Activated naive CD4-positive, alpha-beta T cell treated with anti-CD3 and anti-CD28 coated beads for 36 hours (primary cell): ENCODE data around the gene TBC1D22A. TPM values are rescaled to one million over a fixed set of nuclear protein-coding genes. Genes with fewer than 3 reads are reported as not detected.

Experiments used
- CTCF ChIA-PET: fragments of 350-600 bp; sonication (Branson Sonifier 250); formaldehyde crosslinking; loops from one replicate; lab custom pipeline; 2021; ENCODE audit warnings: antibody characterized with exemption; lab: Charles Lee
- DNase-seq: peaks from one replicate; pipeline ENCODE4 v3.0.0-alpha.2; 2020
- H3K27ac Mint-ChIP-seq: one replicate; pipeline ENCODE4 v1.8.0; 2021; ENCODE audit warnings: mild to moderate bottlenecking, mixed read lengths
- H3K27me3 Mint-ChIP-seq: one replicate; pipeline ENCODE4 v1.8.0; 2021; ENCODE audit warnings: low read depth, mixed read lengths
- H3K36me3 Mint-ChIP-seq: one replicate; pipeline ENCODE4 v1.8.0; 2021; ENCODE audit warnings: low read depth, mixed read lengths
- H3K4me1 Mint-ChIP-seq: one replicate; pipeline ENCODE4 v1.8.0; 2021; ENCODE audit warnings: low read depth, mixed read lengths
- H3K4me3 Mint-ChIP-seq: one replicate; pipeline ENCODE4 v1.8.0; 2021; ENCODE audit warnings: mild to moderate bottlenecking, moderate library complexity, mixed read lengths
- H3K9me3 Mint-ChIP-seq: one replicate; pipeline ENCODE4 v1.8.0; 2021; ENCODE audit warnings: mixed read lengths
- intact Hi-C: fragments of 100-400 bp; cut with micrococcal nuclease; formaldehyde crosslinking; loops from one replicate; pipeline ENCODE4 v1.15.1; 2023
- total RNA-seq, 2 experiments: library from RNA; stranded (reverse); gene quantifications; one replicate each; pipeline ENCODE4 v1.2.3, GENCODE V29; 2021

The TBC1D22A gene
- total RNA-seq, 2 experiments from 2014 or later: 20.1 to 21.4 TPM

DNA sequence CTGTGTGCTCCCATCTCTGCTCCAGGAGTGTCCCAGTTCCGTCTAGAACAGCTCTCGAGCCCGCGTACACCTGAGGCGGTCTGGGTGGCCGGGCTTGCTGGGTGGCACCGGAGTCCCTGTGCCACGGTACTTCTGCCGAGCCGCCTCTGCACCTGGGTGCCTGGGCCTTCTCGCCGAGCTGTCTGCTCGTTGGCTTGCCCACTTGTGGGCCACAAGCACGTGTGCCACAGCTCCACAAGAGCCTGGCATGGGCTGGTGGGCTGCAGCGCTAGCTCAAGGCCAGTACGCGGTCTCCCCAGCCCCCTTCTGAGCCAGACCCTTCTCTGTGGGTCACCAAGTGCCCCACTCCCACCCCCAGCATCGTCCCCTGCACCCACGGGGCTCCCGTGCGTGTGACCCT, 388.0 kb downstream of the TBC1D22A start:
- no peak for DNase-seq
- CTCF ChIA-PET: no interaction called here
- Mint-ChIP-seq H3K4me3 (no peak overlapping the region), H3K4me1 (no peaks in the 10 kb centered on the region), H3K9me3 (no peaks in the 10 kb centered on the region), H3K27ac (no peak overlapping the region), H3K36me3 (peaks cover 4% of the 10 kb centered on the region), H3K27me3 (no peaks in the 10 kb centered on the region)
- intact Hi-C loops: no loop called here

GRCh38 chr22:47151064-47151463, 388.6 kb downstream of the TBC1D22A start:
- H3K4me3 Mint-ChIP-seq: no peak overlapping the region
- H3K27me3 Mint-ChIP-seq: no peaks in the 10 kb centered on the region
- H3K4me1 Mint-ChIP-seq: no peaks in the 10 kb centered on the region
- DNase-seq: no peak
- peaks cover 4% of the 10 kb centered on the region for H3K36me3 Mint-ChIP-seq
- no peak overlapping the region for H3K27ac Mint-ChIP-seq
- H3K9me3 Mint-ChIP-seq: no peaks in the 10 kb centered on the region
- CTCF ChIA-PET: no interaction called here
- intact Hi-C loops: no loop called here

- Mint-ChIP-seq H3K4me1 (no peaks in the 10 kb centered on the region), H3K27ac (no peak overlapping the region), H3K36me3 (peaks cover 4% of the 10 kb centered on the region), H3K27me3 (no peaks in the 10 kb centered on the region), H3K9me3 (no peaks in the 10 kb centered on the region), H3K4me3 (no peak overlapping the region)
- intact Hi-C loops: no loop called here
- CTCF ChIA-PET: no interaction called here
- no peak for DNase-seq
These were observed 389.0 kb downstream of the TBC1D22A start for GRCh38 chr22:47151490-47151889.

- DNase-seq: no peak
- intact Hi-C loops: no loop called here
- H3K27ac Mint-ChIP-seq: no peak overlapping the region
These were observed 389.8 kb downstream of the TBC1D22A start for GRCh38 chr22:47152236-47152635.

DNA sequence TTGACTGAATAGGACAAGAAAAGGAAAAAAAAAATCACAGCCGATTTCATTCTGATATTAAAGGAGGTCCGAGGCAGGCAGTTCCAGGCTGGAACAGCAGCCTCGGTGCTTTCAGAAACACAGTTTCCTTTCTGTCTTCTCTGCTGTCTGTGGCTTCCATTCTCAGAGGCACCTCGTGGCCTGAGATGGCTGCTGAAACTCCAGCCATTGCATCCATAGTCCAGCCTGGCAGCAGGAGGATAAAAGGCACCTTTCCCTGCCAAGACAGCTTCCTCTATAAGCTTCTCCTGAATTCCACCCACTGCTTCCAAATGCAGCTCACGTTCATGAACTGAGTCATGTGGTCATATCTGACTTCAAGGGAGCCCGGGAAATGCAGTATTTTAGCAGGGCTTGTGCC, 390.5 kb downstream of the TBC1D22A start:
- Mint-ChIP-seq H3K4me3 (no peak overlapping the region), H3K27ac (no peak overlapping the region), H3K27me3 (no peaks in the 10 kb centered on the region), H3K36me3 (peaks cover 4% of the 10 kb centered on the region), H3K9me3 (no peaks in the 10 kb centered on the region), H3K4me1 (no peaks in the 10 kb centered on the region)
- no peak for DNase-seq
- CTCF ChIA-PET: no interaction called here
- intact Hi-C loops: no loop called here

More at GRCh38 chr22:47152236-47152635, 389.8 kb downstream of the TBC1D22A start:
- Mint-ChIP-seq H3K9me3 (no peaks in the 10 kb centered on the region), H3K36me3 (peaks cover 4% of the 10 kb centered on the region), H3K27me3 (no peaks in the 10 kb centered on the region), H3K4me1 (no peaks in the 10 kb centered on the region), H3K4me3 (no peak overlapping the region)
- CTCF ChIA-PET: no interaction called here

GRCh38 chr22:47153854-47154525, 391.5 kb downstream of the TBC1D22A start:
- no peaks in the 10 kb centered on the region for H3K9me3 Mint-ChIP-seq
- no peak overlapping the region for H3K27ac Mint-ChIP-seq
- CTCF ChIA-PET: interaction anchor here (0.5 kb wide), 1 partner anchor 101 kb away, joined by 3 read pairs; no protein-coding TSS in a partner anchor
- intact Hi-C loops: no loop called here
- H3K36me3 Mint-ChIP-seq: peaks cover 4% of the 10 kb centered on the region
- no peaks in the 10 kb centered on the region for H3K27me3 Mint-ChIP-seq
- no peak overlapping the region for H3K4me3 Mint-ChIP-seq
- H3K4me1 Mint-ChIP-seq: no peaks in the 10 kb centered on the region
- no peak for DNase-seq

- Mint-ChIP-seq H3K27ac (no peak overlapping the region), H3K27me3 (no peaks in the 10 kb centered on the region), H3K9me3 (no peaks in the 10 kb centered on the region), H3K4me1 (no peaks in the 10 kb centered on the region), H3K4me3 (no peak overlapping the region), H3K36me3 (peaks cover 4% of the 10 kb centered on the region)
- intact Hi-C loops: no loop called here
- DNase-seq: no peak
- CTCF ChIA-PET: no interaction called here
These were observed 392.2 kb downstream of the TBC1D22A start for GRCh38 chr22:47154621-47155081.

- H3K4me3 Mint-ChIP-seq: no peak overlapping the region
- H3K27me3 Mint-ChIP-seq: no peaks in the 10 kb centered on the region
- intact Hi-C loops: no loop called here
- CTCF ChIA-PET: no interaction called here
- no peaks in the 10 kb centered on the region for H3K4me1 Mint-ChIP-seq
- H3K27ac Mint-ChIP-seq: no peak overlapping the region
- no peaks in the 10 kb centered on the region for H3K9me3 Mint-ChIP-seq
- peaks cover 4% of the 10 kb centered on the region for H3K36me3 Mint-ChIP-seq
- DNase-seq: no peak
These were observed 392.9 kb downstream of the TBC1D22A start for GRCh38 chr22:47155131-47155885.

- Mint-ChIP-seq H3K27ac (no peak overlapping the region), H3K27me3 (no peaks in the 10 kb centered on the region), H3K9me3 (no peaks in the 10 kb centered on the region), H3K36me3 (peaks cover 4% of the 10 kb centered on the region), H3K4me3 (no peak overlapping the region), H3K4me1 (no peaks in the 10 kb centered on the region)
- CTCF ChIA-PET: no interaction called here
- no peak for DNase-seq
- intact Hi-C loops: no loop called here
These were observed 393.5 kb downstream of the TBC1D22A start for GRCh38 chr22:47155912-47156311.

GRCh38 chr22:47156352-47157092, 394.1 kb downstream of the TBC1D22A start:
- CTCF ChIA-PET: no interaction called here
- H3K36me3 Mint-ChIP-seq: peaks cover 4% of the 10 kb centered on the region
- no peaks in the 10 kb centered on the region for H3K27me3 Mint-ChIP-seq
- no peak overlapping the region for H3K27ac Mint-ChIP-seq
- intact Hi-C loops: no loop called here
- no peak for DNase-seq
- H3K9me3 Mint-ChIP-seq: no peaks in the 10 kb centered on the region
- no peaks in the 10 kb centered on the region for H3K4me1 Mint-ChIP-seq
- no peak overlapping the region for H3K4me3 Mint-ChIP-seq

GRCh38 chr22:47157093-47157420, 394.6 kb downstream of the TBC1D22A start:
- Mint-ChIP-seq H3K4me1 (no peaks in the 10 kb centered on the region), H3K4me3 (no peak overlapping the region), H3K27ac (no peak overlapping the region), H3K36me3 (peaks cover 4% of the 10 kb centered on the region), H3K27me3 (no peaks in the 10 kb centered on the region), H3K9me3 (no peaks in the 10 kb centered on the region)
- CTCF ChIA-PET: no interaction called here
- intact Hi-C loops: no loop called here
- DNase-seq: no peak

DNA sequence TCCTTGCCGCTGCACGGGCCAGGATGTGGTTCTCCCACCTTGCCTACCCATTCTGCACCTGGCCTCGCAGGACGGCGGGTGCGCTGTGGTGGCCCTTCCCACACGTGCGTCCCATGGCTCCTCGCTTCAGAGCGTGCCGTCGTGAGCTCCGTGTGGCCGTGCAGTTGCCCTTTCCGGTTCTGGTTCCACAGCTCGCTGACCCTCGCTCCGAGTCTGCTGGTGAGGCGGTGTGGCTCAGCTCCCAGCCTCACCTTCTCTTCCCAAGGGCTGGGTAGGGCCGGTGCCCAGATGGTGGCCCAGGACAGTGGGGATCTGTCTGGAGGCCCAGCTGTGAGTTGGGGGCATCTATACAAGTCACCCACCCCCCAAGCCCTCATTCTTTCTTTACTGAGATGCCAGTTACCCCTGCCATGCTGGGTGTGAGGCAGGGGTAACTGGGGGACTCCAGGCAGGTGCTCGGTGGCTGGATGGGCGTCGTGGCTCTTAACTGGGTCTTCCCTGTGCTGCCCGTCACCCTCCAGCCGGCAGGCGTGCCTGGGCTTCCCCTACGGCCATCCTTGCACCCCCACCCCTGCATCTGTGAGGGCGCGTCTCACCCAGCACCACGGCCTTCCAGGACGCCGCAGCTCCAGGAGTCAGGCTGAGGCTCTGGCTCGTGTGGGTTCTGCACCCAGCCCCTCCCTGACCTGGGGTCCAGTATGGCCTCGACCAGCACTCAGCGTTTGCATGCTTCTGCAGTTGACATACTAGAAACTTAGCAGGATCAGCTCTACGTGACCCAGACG, 395.2 kb downstream of the TBC1D22A start:
- Mint-ChIP-seq H3K4me3 (no peak overlapping the region), H3K27ac (no peak overlapping the region), H3K4me1 (no peaks in the 10 kb centered on the region), H3K36me3 (peaks cover under 1% of the 10 kb centered on the region), H3K27me3 (no peaks in the 10 kb centered on the region), H3K9me3 (no peaks in the 10 kb centered on the region)
- CTCF ChIA-PET: no interaction called here
- intact Hi-C loops: no loop called here
- no peak for DNase-seq
